ENCODE data around the gene RPRD1A. TPM values are rescaled to one million over a fixed set of nuclear protein-coding genes. Genes with fewer than 3 reads are reported as not detected.

RPRD1A gene
- total RNA-seq, 1 donor from 2014 or later = 62.6 TPM

DNA sequence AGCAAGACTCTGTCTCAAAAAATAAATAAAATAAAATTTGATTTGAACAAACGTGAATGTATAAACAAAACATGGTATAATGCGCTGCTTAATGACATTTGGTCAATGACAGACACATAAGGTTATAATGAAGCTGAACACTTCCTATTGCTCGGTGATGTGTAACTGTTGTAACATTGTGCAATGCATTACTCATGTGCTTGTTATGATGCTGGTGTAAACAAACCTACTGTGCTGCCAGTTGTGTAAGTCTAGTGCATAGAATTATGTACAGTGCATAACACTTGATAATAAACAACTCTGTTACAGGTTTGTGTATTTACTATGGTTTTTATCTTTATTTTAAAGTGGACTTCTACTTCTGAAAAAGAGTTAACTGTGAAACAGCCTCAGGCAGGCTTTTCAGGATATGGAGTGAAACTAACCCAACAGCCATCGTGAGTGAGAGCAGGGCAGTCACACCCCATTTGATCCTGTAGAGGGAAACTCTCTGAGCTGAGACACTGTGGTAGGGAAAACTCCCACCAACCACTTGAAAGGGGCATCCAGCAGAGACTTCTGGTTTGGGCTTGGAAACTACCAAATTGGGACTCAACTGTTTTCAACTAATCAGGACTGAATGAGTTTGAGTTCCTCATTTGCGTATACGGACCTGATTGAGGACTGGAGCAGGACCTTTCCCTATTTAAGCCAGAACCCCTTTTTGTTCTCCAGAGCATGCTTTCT is 8.7 kb upstream of the RPRD1A start:
- no peak overlapping the region for H3K4me2 ChIP-seq (ENCODE audit: low read length)
- DNase-seq (ENCODE audit: low read depth) = peak; percentile 58

DNA sequence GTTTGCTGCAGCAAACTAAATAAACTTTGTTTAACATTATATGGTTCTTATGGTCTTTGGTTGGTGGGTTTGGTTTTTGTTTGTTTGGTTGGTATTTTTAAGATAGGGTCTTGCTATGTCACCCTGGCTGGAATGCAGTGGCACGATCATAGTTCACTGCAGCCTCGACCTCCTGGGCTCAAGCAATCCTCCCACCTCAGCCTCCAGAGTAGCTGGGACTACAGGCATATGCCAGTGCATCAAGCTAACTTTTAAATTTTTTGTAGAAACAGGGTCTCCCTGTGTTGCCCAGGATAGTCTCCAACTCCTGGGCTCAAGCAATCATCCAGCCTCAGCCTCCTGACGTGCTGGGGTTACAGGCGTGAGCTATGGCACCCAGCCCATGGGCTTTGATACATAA is 7.1 kb upstream of the RPRD1A start:
- no peak for DNase-seq (ENCODE audit: low read depth)

More for the DNA sequence above, 8.7 kb upstream of the RPRD1A start:
- H3K79me2 ChIP-seq (ENCODE audit: insufficient read depth, low read length) = no peaks in the 10 kb centered on the region
- H3K36me3 ChIP-seq (ENCODE audit: insufficient read depth, low read length) = no peaks in the 10 kb centered on the region
- no peak overlapping the region for H3K27ac ChIP-seq (ENCODE audit: low read depth, low read length)
- Mint-ChIP-seq H3K36me3 (ENCODE audit: low read depth, unreplicated experiment) (no peaks in the 10 kb centered on the region), H3K27me3 (ENCODE audit: low read depth, unreplicated experiment) (no peaks in the 10 kb centered on the region), H3K9me3 (ENCODE audit: unreplicated experiment) (peaks cover 10% of the 10 kb centered on the region), H3K4me3 (ENCODE audit: unreplicated experiment) (no peak overlapping the region), H3K27ac (ENCODE audit: unreplicated experiment) (peak overlapping the region; percentile 47), H3K4me1 (ENCODE audit: low read depth, unreplicated experiment) (peaks cover 15% of the 10 kb centered on the region)
- peaks cover 5% of the 10 kb centered on the region for H3K27me3 ChIP-seq (ENCODE audit: insufficient read depth, low read length)
- no peaks in the 10 kb centered on the region for H3K9me3 ChIP-seq (ENCODE audit: insufficient read depth, low read depth, low read length)
- no peak for TF ChIP-seq EZH2 (IDR thresholded peaks at IDR 0.05; ENCODE audit: insufficient read depth, low read length)
- TF ChIP-seq, protein P1, sequence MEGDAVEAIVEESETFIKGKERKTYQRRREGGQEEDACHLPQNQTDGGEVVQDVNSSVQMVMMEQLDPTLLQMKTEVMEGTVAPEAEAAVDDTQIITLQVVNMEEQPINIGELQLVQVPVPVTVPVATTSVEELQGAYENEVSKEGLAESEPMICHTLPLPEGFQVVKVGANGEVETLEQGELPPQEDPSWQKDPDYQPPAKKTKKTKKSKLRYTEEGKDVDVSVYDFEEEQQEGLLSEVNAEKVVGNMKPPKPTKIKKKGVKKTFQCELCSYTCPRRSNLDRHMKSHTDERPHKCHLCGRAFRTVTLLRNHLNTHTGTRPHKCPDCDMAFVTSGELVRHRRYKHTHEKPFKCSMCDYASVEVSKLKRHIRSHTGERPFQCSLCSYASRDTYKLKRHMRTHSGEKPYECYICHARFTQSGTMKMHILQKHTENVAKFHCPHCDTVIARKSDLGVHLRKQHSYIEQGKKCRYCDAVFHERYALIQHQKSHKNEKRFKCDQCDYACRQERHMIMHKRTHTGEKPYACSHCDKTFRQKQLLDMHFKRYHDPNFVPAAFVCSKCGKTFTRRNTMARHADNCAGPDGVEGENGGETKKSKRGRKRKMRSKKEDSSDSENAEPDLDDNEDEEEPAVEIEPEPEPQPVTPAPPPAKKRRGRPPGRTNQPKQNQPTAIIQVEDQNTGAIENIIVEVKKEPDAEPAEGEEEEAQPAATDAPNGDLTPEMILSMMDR (IDR thresholded peaks at IDR 0.05; ENCODE audit: insufficient read depth, low read depth, low read length) = no peak
- no peak overlapping the region for H3K4me3 ChIP-seq (ENCODE audit: insufficient read depth, low read depth, low read length)
- H2AFZ ChIP-seq (ENCODE audit: low read depth, low read length) = no peak overlapping the region
- H3K4me1 ChIP-seq (ENCODE audit: insufficient read depth, low read length) = no peaks in the 10 kb centered on the region
- no peak for FAIRE-seq
- H3K9ac ChIP-seq (ENCODE audit: low read length) = no peak overlapping the region
- no peaks in the 10 kb centered on the region for H4K20me1 ChIP-seq (ENCODE audit: insufficient read depth, low read length)

More for the DNA sequence above, 7.1 kb upstream of the RPRD1A start:
- TF ChIP-seq, protein P1 (IDR thresholded peaks at IDR 0.05; ENCODE audit: insufficient read depth, low read depth, low read length) = no peak
- TF ChIP-seq EZH2 (IDR thresholded peaks at IDR 0.05; ENCODE audit: insufficient read depth, low read length) = no peak
- Histone ChIP-seq H3K4me2 (ENCODE audit: low read length) (no peak overlapping the region), H2AFZ (ENCODE audit: low read depth, low read length) (no peak overlapping the region), H3K4me1 (ENCODE audit: insufficient read depth, low read length) (no peaks in the 10 kb centered on the region), H3K9ac (ENCODE audit: low read length) (no peak overlapping the region), H4K20me1 (ENCODE audit: insufficient read depth, low read length) (no peaks in the 10 kb centered on the region), H3K27me3 (ENCODE audit: insufficient read depth, low read length) (peaks cover 5% of the 10 kb centered on the region), H3K79me2 (ENCODE audit: insufficient read depth, low read length) (no peaks in the 10 kb centered on the region), H3K36me3 (ENCODE audit: insufficient read depth, low read length) (no peaks in the 10 kb centered on the region), H3K9me3 (ENCODE audit: insufficient read depth, low read depth, low read length) (no peaks in the 10 kb centered on the region), H3K27ac (ENCODE audit: low read depth, low read length) (no peak overlapping the region), H3K4me3 (ENCODE audit: insufficient read depth, low read depth, low read length) (no peak overlapping the region)
- peaks cover 11% of the 10 kb centered on the region for H3K4me1 Mint-ChIP-seq (ENCODE audit: low read depth, unreplicated experiment)
- H3K27ac Mint-ChIP-seq (ENCODE audit: unreplicated experiment) = no peak overlapping the region
- FAIRE-seq = no peak
- no peaks in the 10 kb centered on the region for H3K27me3 Mint-ChIP-seq (ENCODE audit: low read depth, unreplicated experiment)
- H3K4me3 Mint-ChIP-seq (ENCODE audit: unreplicated experiment) = no peak overlapping the region
- H3K36me3 Mint-ChIP-seq (ENCODE audit: low read depth, unreplicated experiment) = no peaks in the 10 kb centered on the region
- peaks cover 4% of the 10 kb centered on the region for H3K9me3 Mint-ChIP-seq (ENCODE audit: unreplicated experiment)

Data from astrocyte (in vitro differentiated cells and primary cell).